Parathyroid adenoma (tissue), 2 donors: ENCODE results near the gene TMEM130.

Experiments
- H2AFZ ChIP-seq: fragments of 300-600 bp; sonication (generic); one replicate; pipeline ENCODE4 v1.7.0; 2017; ENCODE audit warnings: antibody characterized with exemption, mild to moderate bottlenecking
- H3K27ac ChIP-seq: fragments of 300-600 bp; sonication (generic); one replicate; pipeline ENCODE4 v1.7.0; 2017
- H3K27me3 ChIP-seq: fragments of 300-600 bp; sonication (generic); one replicate; pipeline ENCODE4 v1.7.0; 2017; ENCODE audit warnings: low read length; ENCODE audit not compliant: control insufficient read depth, insufficient read depth
- H3K36me3 ChIP-seq: fragments of 300-600 bp; sonication (generic); one replicate; pipeline ENCODE4 v1.7.0; 2017; ENCODE audit warnings: low read length; ENCODE audit not compliant: control insufficient read depth, insufficient read depth
- H3K4me1 ChIP-seq: fragments of 300-600 bp; sonication (generic); one replicate; pipeline ENCODE4 v1.7.0; 2017; ENCODE audit warnings: control low read depth
- H3K4me2 ChIP-seq: fragments of 300-600 bp; sonication (generic); one replicate; pipeline ENCODE4 v1.7.0; 2017; ENCODE audit warnings: low read length
- H3K4me3 ChIP-seq: fragments of 300-600 bp; sonication (generic); one replicate; pipeline ENCODE4 v1.7.0; 2017; ENCODE audit warnings: low read depth, low read length
- H3K79me2 ChIP-seq: fragments of 300-600 bp; sonication (generic); one replicate; pipeline ENCODE4 v1.7.0; 2017; ENCODE audit warnings: control low read depth
- H3K9ac ChIP-seq: fragments of 300-600 bp; sonication (generic); one replicate; pipeline ENCODE4 v1.7.0; 2017; ENCODE audit warnings: mild to moderate bottlenecking
- H3K9me3 ChIP-seq: fragments of 300-600 bp; sonication (generic); one replicate; pipeline ENCODE4 v1.7.0; 2017; ENCODE audit warnings: low read length; ENCODE audit not compliant: control insufficient read depth
- CTCF ChIP-seq: fragments of 300-600 bp; sonication (generic); IDR thresholded peaks from one replicate; pipeline ENCODE4 v1.7.0; 2017; ENCODE audit warnings: antibody characterized with exemption, mild to moderate bottlenecking
- donor health status: primary hyperparathyroidism.

TMEM130 gene

GRCh38 chr7:98879198-98879978 lies 9.6 kb upstream of the TMEM130 start:
- Histone ChIP-seq H3K4me3 (peak overlapping the region; percentile 93), H3K27ac (peak overlapping the region; percentile 86), H3K36me3 (no peaks in the 10 kb centered on the region), H3K79me2 (peaks cover 22% of the 10 kb centered on the region), H3K4me1 (peaks cover 5% of the 10 kb centered on the region), H3K4me2 (peak overlapping the region; percentile 92), H3K27me3 (no peaks in the 10 kb centered on the region), H2AFZ (peak overlapping the region; percentile 87), H3K9me3 (no peaks in the 10 kb centered on the region), H3K9ac (peak overlapping the region; percentile 96)
- TF ChIP-seq CTCF: peak; percentile 6

- H3K4me1 ChIP-seq: peaks cover 5% of the 10 kb centered on the region
- peak within 1 kb of the TSS; percentile 93 for H3K4me3 ChIP-seq
- H2AFZ ChIP-seq: peak within 1 kb of the TSS; percentile 92
- H3K27me3 ChIP-seq: no peaks in the 10 kb centered on the region
- TF ChIP-seq CTCF: peak; percentile 92
- H3K9ac ChIP-seq: peak within 1 kb of the TSS; percentile 96
- H3K9me3 ChIP-seq: no peaks in the 10 kb centered on the region
- H3K36me3 ChIP-seq: no peaks in the 10 kb centered on the region
- H3K79me2 ChIP-seq: peaks cover 16% of the 10 kb centered on the region
- peak within 1 kb of the TSS; percentile 86 for H3K27ac ChIP-seq
- peak within 1 kb of the TSS; percentile 95 for H3K4me2 ChIP-seq
Observed at GRCh38 chr7:98878365-98879197, 8.8 kb upstream of the TMEM130 start, which contains the start of gene TRRAP. TRRAP (plus strand) TSS chr7:98878532; CDS start chr7:98881151, 2,619 bp downstream.

- Histone ChIP-seq H3K27me3 (no peaks in the 10 kb centered on the region), H3K4me3 (peak overlapping the region; percentile 64), H3K79me2 (peaks cover 16% of the 10 kb centered on the region), H2AFZ (peak overlapping the region; percentile 92), H3K9ac (peak overlapping the region; percentile 13), H3K4me1 (peaks cover 5% of the 10 kb centered on the region), H3K27ac (peak overlapping the region; percentile 86), H3K9me3 (no peaks in the 10 kb centered on the region), H3K4me2 (peak overlapping the region; percentile 95), H3K36me3 (no peaks in the 10 kb centered on the region)
- TF ChIP-seq CTCF: no peak
Observed at GRCh38 chr7:98877692-98878364, 8.0 kb upstream of the TMEM130 start.

- H3K36me3 ChIP-seq: no peaks in the 10 kb centered on the region
- peaks cover 14% of the 10 kb centered on the region for H3K79me2 ChIP-seq
- H3K27ac ChIP-seq: no peak overlapping the region
- no peaks in the 10 kb centered on the region for H3K9me3 ChIP-seq
- no peak overlapping the region for H3K4me3 ChIP-seq
- no peak for TF ChIP-seq CTCF
- no peak overlapping the region for H3K4me2 ChIP-seq
- H3K27me3 ChIP-seq: no peaks in the 10 kb centered on the region
- peak overlapping the region; percentile 92 for H2AFZ ChIP-seq
- H3K9ac ChIP-seq: no peak overlapping the region
- peaks cover 5% of the 10 kb centered on the region for H3K4me1 ChIP-seq
Observed at GRCh38 chr7:98877146-98877545, 7.3 kb upstream of the TMEM130 start.
